Loucy (cell line): ENCODE data around the gene FTCD.

ENCODE experiments used
- EZH2phosphoT487 ChIP-seq: fragments of 200-600 bp; IDR thresholded peaks from 2 replicates; pipeline ENCODE4 v1.6.1; 2018; ENCODE audit warnings: antibody characterized with exemption, mild to moderate bottlenecking, moderate library complexity, borderline replicate concordance
- TF ChIP-seq, protein P1 (sequence below): fragments of 200-600 bp; sonication (generic); conservative IDR thresholded peaks from 2 replicates; pipeline ENCODE4 v1.5.1; 2014; ENCODE audit warnings: mild to moderate bottlenecking, antibody characterized with exemption, low read length

DNA sequence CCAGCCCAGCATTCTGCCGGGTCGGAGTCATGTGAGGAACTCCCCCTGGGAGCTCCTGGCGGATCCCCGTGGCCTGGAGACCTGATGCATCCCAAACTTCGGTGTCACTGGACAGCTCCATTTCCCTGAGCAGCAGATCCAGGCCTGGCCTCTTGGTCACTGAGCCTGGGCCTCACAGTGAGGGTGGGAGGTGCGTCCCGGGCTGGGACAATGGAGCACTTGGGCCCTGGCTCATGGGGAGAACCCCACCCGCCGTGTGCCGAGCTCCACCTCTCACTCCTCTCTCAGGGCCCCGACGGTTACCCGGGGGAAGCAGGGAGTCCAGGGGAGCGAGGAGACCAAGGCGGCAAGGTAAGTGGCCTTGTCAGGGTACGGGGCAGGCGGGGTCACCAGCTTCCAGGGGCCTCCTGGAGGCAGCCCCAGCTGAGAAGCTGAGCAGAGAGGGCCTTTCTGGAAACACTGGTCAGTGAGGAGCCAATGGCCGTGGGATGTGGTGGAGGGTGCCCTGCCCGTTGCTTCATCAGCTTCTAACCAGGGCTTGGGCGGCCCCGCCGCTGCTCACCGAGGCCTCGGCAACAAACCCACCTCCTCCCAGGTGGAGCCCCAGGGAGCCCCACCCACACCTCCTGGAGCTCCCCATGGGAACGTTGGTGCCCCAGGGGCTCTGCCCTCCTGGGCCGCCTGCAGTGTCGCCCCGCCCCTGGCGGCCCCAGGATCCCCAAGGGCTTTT, 37.6 kb downstream of the FTCD start:
- TF ChIP-seq, protein P1, sequence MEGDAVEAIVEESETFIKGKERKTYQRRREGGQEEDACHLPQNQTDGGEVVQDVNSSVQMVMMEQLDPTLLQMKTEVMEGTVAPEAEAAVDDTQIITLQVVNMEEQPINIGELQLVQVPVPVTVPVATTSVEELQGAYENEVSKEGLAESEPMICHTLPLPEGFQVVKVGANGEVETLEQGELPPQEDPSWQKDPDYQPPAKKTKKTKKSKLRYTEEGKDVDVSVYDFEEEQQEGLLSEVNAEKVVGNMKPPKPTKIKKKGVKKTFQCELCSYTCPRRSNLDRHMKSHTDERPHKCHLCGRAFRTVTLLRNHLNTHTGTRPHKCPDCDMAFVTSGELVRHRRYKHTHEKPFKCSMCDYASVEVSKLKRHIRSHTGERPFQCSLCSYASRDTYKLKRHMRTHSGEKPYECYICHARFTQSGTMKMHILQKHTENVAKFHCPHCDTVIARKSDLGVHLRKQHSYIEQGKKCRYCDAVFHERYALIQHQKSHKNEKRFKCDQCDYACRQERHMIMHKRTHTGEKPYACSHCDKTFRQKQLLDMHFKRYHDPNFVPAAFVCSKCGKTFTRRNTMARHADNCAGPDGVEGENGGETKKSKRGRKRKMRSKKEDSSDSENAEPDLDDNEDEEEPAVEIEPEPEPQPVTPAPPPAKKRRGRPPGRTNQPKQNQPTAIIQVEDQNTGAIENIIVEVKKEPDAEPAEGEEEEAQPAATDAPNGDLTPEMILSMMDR = no peak
- TF ChIP-seq EZH2phosphoT487 = no peak
